Measurements from ENCODE around the gene UNC119B.
"Not testable (repeated sequence)": the region's sequence is repeated elsewhere in the genome, so short reads cannot be mapped to it uniquely, and the experiment has no call there.

UNC119B gene

DNA sequence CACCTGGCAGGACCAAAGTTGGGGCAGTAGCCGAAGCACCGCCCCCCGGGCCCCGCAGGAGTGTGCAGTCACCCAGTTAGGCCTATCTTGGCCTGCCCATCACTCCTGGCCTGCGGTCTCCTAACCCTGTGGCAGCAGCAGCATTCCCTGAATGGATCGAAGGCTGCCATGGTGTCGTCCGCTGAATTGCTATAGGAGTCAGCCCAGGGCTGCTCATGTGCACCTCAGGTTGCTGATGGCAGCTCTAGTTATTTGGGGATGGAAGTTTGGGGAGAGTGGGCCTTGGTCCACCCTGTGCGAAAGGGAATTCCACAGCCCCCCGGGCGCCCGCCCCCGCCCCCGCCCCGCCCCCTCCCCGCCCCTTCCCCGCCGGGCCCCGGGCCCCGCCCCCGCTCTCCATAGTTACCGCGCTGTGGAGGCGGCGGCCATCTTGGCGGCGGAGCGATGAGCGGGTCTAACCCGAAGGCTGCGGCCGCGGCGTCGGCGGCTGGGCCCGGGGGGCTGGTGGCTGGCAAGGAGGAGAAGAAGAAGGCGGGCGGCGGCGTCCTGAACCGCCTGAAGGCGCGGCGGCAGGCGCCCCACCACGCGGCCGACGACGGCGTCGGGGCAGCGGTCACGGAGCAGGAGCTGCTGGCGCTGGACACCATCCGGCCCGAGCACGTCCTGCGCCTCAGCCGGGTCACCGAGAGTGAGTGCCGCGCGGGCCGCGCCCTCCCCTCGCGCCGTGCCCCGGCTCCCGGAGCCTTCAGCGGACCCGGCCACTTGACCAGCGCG lies at the start of gene UNC119B:
Gene UNC119B (plus strand): TSS at position 428 of the 774 bp plus-strand sequence. CDS start 17 bp downstream, at position 445.
- peak; percentile 78 for DNase-seq

GRCh38 chr12:120661432-120661831 lies 48.8 kb upstream of the UNC119B start:
- DNase-seq, result no peak

GRCh38 chr12:120662879-120663278 lies 47.4 kb upstream of the UNC119B start:
- DNase-seq, result no peak

- no peak for DNase-seq
Observed at GRCh38 chr12:120663741-120664140, 46.5 kb upstream of the UNC119B start.

- DNase-seq, result no peak
Observed at GRCh38 chr12:120666571-120667390, 43.5 kb upstream of the UNC119B start.

- DNase-seq, result no peak
Observed at GRCh38 chr12:120668091-120668867, 42.0 kb upstream of the UNC119B start.

DNA sequence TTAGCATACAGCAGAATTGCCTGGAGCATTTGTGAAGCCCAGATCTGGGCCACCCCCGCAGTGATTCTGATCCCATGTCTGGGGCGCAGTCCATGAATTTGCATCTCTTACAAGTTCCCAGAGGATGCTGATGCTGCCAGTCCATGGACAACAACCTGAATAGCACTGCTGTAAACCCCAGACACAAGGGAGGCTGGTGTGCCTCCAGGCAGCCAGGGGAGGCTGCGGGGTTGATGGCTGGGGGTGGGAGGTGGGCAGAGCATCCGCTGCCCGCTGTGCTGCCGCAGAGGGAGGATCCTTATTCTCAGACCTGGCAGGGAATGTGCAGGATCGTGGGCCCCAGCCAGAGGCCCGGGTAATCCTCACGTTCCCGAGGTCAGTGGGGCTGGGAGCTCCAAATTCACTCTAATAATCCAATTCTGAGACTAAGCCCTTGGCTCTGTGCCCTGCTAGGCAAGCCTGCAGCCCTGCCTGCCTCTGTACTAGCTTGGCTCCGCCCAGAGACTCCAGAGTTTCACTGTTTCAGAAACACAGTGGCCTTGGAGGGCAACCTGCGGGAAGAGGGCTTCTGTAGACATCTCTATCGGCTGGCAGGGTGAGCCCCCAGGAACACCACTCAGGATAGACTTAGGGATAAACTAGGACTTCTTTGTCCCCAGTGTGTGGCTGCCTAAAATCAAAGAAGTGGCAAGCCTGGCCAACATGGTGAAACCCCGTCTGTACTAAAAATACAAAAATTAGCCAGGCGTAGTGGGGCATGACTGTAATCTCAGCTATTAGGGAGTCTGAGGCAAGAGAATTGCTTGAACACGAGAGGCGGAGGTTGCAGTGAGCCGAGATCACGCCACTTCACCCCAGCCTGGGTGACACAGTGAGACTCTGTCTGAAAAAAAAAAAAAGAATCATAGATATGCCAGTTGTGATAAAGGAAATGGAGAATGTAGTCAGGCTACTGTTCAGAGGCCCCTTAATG lies 41.1 kb upstream of the UNC119B start:
- peak; percentile 57 for DNase-seq

- not testable (repeated sequence) for DNase-seq
Observed at GRCh38 chr12:120670237-120670636, 40.0 kb upstream of the UNC119B start.

DNA sequence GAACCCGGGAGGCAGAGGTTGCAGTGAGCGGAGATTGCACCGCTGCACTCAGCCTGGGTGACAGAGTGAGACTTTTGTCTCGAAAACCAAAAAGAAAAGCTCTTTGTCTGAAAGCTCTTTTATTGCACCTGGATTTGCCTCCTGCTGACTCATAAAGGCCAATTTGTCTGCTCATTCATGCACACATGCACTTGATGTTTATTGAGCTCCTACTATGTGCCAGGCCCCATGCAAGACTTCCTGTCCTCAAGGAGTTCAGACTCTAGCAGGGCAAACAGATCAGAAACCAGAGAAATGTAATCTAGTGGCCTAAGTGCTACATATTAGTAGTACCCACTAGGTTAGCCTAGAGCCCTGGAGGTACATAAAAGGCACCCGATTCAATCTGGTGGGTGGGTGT lies 39.6 kb upstream of the UNC119B start:
- DNase-seq, result no peak

DNA sequence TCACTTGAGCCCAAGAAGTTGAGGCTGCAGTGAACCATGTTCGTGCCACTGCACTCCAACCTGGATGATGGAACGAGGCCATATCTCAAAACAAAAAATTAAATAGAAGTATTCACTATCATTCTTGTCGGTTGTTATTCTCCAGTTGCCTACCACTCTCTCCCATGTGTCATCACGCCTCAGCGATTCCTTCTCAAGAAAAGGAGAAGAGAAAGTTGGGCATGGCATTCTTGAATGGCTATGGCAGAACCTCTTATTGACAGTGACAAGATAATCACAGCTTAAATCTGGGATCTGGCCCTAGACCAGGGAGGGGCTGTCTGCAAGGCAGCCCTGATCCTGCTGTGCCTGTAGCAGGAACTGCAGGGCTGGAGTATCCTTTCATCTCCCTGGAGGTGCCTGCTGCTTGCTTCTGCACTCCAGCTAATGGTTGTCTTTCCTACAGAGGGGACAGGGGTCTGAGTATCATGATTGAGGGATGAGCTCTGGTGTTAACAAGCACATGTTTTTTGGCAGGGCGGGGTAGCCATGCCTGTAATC lies 36.1 kb upstream of the UNC119B start:
- no peak for DNase-seq

DNA sequence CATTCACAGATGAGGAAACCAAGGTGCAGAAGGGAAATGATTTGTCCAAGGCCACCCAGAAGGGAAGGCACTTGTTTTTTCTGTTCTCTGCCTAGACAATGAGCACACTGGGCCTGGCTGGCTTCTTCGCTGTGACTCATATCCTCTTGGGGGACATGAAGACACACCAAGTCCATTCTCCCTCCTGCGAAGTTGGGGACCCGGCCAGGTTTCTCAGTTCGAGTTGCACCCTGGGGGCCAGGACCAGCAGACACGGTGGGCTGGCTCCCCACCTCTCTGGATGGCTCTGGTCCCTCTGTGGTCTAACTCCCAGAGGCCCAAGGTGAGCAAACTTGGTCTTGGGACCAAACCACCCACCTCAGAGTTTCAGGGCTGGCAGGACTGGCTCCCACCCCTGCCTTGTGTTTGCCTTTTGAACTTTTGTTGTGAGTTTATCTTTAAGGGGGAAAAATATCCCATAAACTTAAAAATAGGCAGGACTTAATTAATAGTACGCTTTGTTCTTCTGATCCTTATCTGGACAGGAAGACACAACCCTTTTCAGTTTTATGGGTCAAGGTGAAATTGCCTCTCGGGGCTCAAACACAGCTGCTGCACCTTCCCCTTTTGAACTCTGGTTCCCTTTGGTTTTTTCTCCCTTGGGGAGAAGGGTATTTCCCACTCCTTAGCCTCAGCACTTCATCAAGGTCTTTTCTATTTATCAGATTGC lies 32.3 kb upstream of the UNC119B start:
- peak; percentile 9 for DNase-seq

GRCh38 chr12:120678572-120678971 lies 31.7 kb upstream of the UNC119B start:
- DNase-seq, result no peak

DNA sequence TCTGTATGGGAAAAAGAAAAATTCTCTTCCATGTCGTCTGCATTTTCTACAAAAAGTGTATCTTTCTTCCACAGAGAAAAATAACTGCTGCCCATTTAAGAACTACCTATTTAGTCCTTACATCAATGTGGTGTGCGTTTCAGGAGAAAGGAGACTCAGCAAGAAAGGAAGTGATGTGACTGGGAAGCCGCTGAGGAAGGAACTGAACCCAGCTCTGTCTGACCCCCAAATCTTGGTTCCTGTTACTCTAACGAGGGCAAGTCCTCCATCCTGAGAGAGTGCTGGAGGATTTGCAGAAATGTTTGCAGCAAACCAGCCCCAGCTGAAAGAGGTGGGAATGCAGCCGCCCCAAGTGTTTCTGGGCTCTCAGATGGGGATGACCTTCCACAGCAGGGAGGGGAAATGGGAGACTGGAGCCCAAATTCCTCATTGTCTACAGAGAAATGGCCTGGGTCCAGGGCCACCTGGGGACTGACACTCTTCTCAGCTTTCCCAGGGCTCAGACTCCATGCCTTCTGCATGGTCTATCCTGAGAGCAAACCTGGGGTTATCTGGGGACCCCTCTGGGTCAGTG lies 30.0 kb upstream of the UNC119B start:
- no peak for DNase-seq

- no peak for DNase-seq
Observed at GRCh38 chr12:120684523-120684932, 25.7 kb upstream of the UNC119B start.

- DNase-seq, result no peak
Observed at GRCh38 chr12:120685522-120685921, 24.7 kb upstream of the UNC119B start.

DNA sequence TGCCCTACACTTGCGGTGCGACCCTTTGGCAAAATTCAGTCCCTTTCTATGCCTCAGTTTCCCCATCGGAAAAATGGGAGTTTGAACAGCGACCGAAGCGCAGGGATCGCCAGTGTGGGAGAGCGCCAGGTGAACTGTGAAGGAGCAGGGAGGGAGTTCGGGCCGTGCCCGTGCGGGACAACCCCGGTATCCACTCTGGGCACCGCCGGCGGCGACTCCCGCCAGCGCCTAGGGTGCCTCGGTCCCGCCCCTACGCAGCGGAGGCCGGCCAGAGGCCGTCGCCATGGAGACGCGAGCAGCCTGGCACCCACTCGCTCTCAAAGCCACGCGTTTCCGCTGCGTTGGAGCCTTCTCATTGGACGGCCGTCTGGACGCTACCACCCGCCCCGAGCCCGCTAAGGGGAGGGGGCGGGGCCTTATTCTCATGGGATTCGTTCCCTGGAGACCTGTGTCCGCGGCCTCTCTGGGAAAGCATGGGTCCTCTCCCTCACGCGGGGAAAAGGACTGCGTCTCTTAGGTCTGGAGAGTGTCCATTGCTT lies 24.0 kb upstream of the UNC119B start:
- peak; percentile 100 for DNase-seq

DNA sequence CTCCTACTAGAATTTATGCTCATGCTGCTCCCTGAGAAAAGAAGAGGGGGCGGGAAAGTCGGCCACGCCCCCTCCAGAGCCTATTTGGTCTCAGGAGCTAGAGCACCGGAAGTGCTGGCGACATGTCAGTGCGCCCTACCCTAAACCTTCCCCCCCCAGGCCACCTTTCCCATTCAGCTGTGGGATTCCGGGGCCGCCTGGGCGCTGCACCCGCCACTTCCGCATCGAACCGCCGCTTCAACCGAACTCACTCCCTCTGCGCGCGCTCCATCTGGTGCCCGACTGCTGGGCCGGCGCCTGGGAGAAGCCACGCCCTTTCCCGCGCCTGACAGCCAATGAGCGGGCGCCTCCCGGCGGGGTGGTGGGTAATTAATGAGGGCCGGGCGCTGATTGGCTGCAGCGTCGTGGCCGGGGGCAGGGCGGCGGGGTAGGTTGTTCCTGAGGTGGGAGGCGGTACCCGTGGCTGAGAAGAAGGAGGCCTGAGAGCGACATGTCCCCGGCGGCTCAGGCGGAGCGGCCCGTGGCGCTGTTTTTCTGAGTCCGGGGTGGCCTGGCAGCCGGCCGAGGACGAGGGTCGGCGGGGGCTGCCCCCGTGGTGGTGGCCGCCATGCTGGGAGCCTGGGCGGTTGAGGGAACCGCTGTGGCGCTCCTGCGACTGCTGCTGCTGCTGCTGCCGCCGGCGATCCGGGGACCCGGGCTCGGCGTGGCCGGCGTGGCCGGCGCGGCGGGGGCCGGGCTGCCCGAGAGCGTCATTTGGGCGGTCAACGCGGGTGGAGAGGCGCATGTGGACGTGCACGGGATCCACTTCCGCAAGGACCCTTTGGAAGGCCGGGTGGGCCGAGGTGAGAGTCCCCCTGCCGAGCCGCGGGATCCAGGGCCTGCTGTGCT lies 23.3 kb upstream of the UNC119B start, which contains the start of gene MLEC:
Gene MLEC (plus strand): TSS at position 460 of the 888 bp plus-strand sequence. CDS start 148 bp downstream, at position 608.
- peak; percentile 99 for DNase-seq

DNA sequence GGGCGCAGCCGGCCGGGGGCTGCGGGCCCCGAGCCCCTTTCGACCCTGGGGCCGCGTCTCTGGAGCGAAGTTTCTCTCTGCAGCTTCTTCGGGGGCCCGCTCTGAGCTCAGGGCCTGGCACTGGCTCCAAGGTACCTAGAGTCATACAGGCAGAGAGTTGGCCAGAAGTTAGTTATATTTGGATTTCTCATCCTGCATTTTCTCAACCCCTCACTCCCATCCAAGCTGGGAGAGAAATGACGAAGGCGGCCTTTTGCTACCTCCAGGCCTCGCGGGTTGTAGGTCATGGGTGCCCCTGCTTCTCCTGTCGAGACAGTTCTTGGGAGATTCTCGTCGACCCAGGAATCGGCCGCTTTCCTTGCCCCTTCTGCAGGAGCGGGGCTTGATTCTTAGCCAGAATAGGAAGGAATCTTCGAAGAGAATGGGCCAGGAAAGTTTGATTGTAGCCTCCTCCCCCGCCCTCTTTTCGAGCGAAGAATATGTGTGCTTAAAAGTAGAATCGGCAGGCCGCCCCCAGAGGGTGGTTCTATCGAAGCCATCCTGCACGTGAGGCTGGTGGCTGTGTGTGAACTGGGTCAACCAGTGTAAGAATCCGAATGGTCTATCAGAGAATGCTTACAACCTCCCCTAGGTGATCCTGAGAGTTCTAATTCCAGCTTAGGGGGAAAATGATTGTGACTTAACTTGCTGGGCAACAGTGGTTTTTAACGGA lies 22.5 kb upstream of the UNC119B start:
- DNase-seq, result peak; percentile 73
